ENCODE measurements around the gene LDLRAD3. TPM values are rescaled to one million over a fixed set of nuclear protein-coding genes. Genes with fewer than 3 reads are reported as not detected.

Gene LDLRAD3
- total RNA-seq, 3 donors from 2014 or later (not counting 1 experiment from before 2014, with no cell fraction given), result 1.0 to 1.5 (median 1.2) TPM

- peaks cover 12 to 35% of the 10 kb centered on the region in 2 donors for H3K27me3 Mint-ChIP-seq (ENCODE audit: low read depth in 2 of 2)
- Histone ChIP-seq H3K4me1 (ENCODE audit: control insufficient read depth, insufficient read depth, low read length) (no peaks in the 10 kb centered on the region), H3K27me3 (ENCODE audit: control insufficient read depth, insufficient read depth, low read length) (no peaks in the 10 kb centered on the region), H3K36me3 (ENCODE audit: control insufficient read depth, insufficient read depth, low read length) (no peaks in the 10 kb centered on the region), H3K4me3 (ENCODE audit: low read length) (no peak overlapping the region), H3K9me3 (ENCODE audit: control insufficient read depth, insufficient read depth, low read length) (no peaks in the 10 kb centered on the region), H3K27ac (ENCODE audit: low read length) (no peak overlapping the region)
- H3K4me3 Mint-ChIP-seq, result no peak overlapping the region
- no peaks in the 10 kb centered on the region for H3K36me3 Mint-ChIP-seq
- no peaks in the 10 kb centered on the region for H3K4me1 Mint-ChIP-seq
- WGBS (ENCODE audit: insufficient coverage), result 84% methylated on average over 6 of the region's 6 CpGs
- DNase-seq, result no peak
- ATAC-seq, result no peak
- no peaks in the 10 kb centered on the region for H3K9me3 Mint-ChIP-seq
- no peak overlapping the region for H3K27ac Mint-ChIP-seq
- intact Hi-C loops (cut with micrococcal nuclease), result no loop called here
- TF ChIP-seq CTCF (IDR thresholded peaks at IDR 0.05), result no peak
These were observed 211.9 kb downstream of the LDLRAD3 start for GRCh38 chr11:36155770-36156160.

- Mint-ChIP-seq H3K27me3 (ENCODE audit: low read depth in 2 of 2) (peaks cover 11 to 29% of the 10 kb centered on the region in 2 donors), H3K4me3 (no peak overlapping the region), H3K4me1 (no peaks in the 10 kb centered on the region), H3K9me3 (no peaks in the 10 kb centered on the region), H3K27ac (no peak overlapping the region), H3K36me3 (no peaks in the 10 kb centered on the region)
- H3K36me3 ChIP-seq (ENCODE audit: control insufficient read depth, insufficient read depth, low read length), result no peaks in the 10 kb centered on the region
- H3K4me1 ChIP-seq (ENCODE audit: control insufficient read depth, insufficient read depth, low read length), result no peaks in the 10 kb centered on the region
- no peaks in the 10 kb centered on the region for H3K27me3 ChIP-seq (ENCODE audit: control insufficient read depth, insufficient read depth, low read length)
- no peaks in the 10 kb centered on the region for H3K9me3 ChIP-seq (ENCODE audit: control insufficient read depth, insufficient read depth, low read length)
- 80% methylated on average over 4 of the region's 4 CpGs for whole genome bisulfite sequencing (ENCODE audit: insufficient coverage)
- no peak for DNase-seq
- intact Hi-C loops (cut with micrococcal nuclease), result no loop called here
- TF ChIP-seq CTCF (IDR thresholded peaks at IDR 0.05), result no peak
- H3K4me3 ChIP-seq (ENCODE audit: low read length), result no peak overlapping the region
- no peak overlapping the region for H3K27ac ChIP-seq (ENCODE audit: low read length)
- ATAC-seq, result no peak
These were observed 212.4 kb downstream of the LDLRAD3 start for GRCh38 chr11:36156161-36156816.

GRCh38 chr11:36156817-36157519 lies 213.1 kb downstream of the LDLRAD3 start:
- no peak for ATAC-seq
- no peaks in the 10 kb centered on the region for H3K36me3 ChIP-seq (ENCODE audit: control insufficient read depth, insufficient read depth, low read length)
- no peak overlapping the region for H3K4me3 ChIP-seq (ENCODE audit: low read length)
- no peak overlapping the region for H3K27ac ChIP-seq (ENCODE audit: low read length)
- TF ChIP-seq CTCF (IDR thresholded peaks at IDR 0.05), result no peak
- Mint-ChIP-seq H3K36me3 (no peaks in the 10 kb centered on the region), H3K9me3 (no peaks in the 10 kb centered on the region), H3K4me3 (no peak overlapping the region), H3K27me3 (ENCODE audit: low read depth in 2 of 2) (peaks cover 11 to 23% of the 10 kb centered on the region in 2 donors), H3K27ac (no peak overlapping the region), H3K4me1 (no peaks in the 10 kb centered on the region)
- DNase-seq, result no peak
- H3K9me3 ChIP-seq (ENCODE audit: control insufficient read depth, insufficient read depth, low read length), result no peaks in the 10 kb centered on the region
- 78% methylated on average over 4 of the region's 5 CpGs for WGBS (ENCODE audit: insufficient coverage)
- intact Hi-C loops (cut with micrococcal nuclease), result no loop called here
- no peaks in the 10 kb centered on the region for H3K4me1 ChIP-seq (ENCODE audit: control insufficient read depth, insufficient read depth, low read length)
- H3K27me3 ChIP-seq (ENCODE audit: control insufficient read depth, insufficient read depth, low read length), result no peaks in the 10 kb centered on the region

Data from natural killer cell (primary cell).